Activated CD4-positive, CD25-positive, alpha-beta regulatory T cell (primary cell): Measurements from ENCODE around the gene C1S.
A peak's percentile ranks its signal among the peaks of the same experiment; 100 is the strongest.

ENCODE experiments used
- DNase-seq, 4 experiments: peaks; one replicate each; lab custom pipeline; 2025; lab: John Stamatoyannopoulos, UW

Gene C1S

GRCh38 chr12:7076493-7076892, 16.0 kb downstream of the C1S start:
- no peak for DNase-seq

DNA sequence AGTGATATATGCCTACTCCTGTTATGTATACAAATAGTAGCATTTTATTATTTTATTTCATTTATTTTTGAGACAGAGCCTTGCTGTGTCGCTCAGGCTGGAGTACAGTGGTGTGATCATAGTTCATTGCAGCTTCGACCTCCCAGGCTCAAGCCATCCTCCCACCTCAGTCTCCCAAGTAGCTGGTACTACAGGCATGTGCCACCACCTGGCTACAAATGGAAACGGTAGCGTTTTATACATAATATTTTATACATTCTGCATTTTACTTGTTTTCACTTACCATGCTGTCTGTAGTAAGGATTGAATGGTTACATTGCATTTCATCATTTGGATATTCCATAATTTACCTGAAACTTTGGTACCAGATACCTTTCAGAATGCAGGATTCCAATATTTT, 17.6 kb downstream of the C1S start:
- DNase-seq, result no peak

DNA sequence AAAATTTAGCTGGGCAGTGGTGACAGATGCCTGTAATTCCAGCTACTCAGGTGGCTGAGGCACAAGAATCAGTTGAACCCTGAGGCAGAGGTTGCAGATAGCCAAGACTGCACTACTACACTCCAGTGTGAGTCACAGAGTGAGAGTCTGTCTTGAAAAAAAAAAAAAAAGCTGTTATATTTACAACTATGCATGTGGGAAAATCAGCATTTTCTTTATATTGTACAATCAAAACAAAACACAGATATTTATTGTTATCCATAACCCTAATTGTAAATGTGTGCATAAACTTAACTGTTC, 19.3 kb downstream of the C1S start:
- no peak for DNase-seq

DNA sequence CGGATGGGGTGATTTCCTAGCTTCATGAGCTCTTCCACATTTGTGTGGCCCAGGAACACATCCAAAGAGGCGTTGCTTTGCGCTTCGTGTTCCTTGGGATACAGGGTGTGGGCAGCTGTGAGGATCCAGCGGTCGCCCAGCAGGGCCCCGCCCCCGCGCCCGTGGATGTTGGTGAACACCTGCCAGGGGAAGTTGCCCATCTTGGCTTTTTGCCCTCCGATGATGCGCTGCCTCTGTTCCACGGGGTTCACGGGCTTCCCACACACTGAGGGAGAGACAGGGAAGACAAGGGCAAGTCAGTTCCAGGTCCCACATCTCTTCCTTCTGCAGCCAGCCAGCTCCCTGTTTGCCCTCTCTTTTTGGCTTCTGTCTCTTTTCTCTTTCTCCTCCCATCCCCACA, 20.5 kb downstream of the C1S start:
- no peak for DNase-seq

DNA sequence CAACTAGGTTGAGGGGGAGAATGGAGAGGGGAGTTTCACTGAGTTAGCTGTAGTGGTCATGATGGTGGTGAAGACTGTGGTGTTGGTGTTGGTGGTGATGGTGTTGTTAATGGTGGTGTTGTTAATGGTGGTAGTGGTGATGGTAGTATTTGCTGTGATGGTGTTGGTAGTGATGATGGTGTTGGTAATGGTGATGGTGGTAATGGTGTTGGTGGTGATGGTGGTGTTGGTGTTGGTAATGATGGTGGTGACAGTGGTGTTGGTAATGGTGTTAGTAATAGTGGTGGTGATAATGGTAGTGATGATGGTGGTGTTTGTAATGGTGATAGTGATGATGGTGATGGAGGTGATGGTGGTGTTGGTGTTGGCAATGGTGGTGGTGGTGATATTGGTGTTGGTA, 22.6 kb downstream of the C1S start:
- DNase-seq, result no peak

DNA sequence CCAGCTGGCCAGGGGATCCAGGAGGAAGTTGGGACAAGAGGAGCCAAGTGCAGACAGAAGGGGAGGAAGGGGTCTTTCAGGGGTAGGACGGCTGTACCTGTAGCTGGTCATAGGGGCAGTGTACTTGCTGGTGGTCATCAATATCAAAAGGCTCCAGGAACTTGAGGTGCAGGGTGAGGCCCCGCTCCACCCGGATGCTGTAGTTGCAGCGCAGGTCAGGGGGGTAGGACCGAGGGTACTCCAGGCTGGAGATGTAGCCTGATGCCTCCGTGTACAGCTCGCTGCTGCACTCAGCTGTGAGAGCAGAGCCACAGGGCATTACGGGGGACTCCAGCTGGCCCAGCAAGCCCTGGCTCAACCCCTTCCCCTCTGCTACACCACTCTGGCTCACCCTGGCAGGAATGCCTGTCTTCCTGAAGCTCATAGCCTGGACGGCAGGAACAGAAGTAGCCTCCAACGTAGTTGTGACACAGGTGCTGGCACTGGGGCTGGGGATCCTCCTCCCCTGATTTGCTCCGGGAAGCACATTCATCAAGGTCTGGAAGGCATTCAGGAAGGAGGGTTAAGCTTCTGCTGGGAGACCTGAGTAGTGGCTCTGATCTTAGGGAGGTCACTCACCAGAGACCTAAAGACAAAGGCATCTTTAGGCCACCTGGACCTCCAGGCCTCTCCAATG, 28.8 kb downstream of the C1S start:
- DNase-seq, result no peak

GRCh38 chr12:7090222-7090998, 29.9 kb downstream of the C1S start:
- no peak for DNase-seq

- no peak for DNase-seq
These were observed 30.7 kb downstream of the C1S start for GRCh38 chr12:7091171-7091570.

GRCh38 chr12:7091660-7092228, 31.2 kb downstream of the C1S start:
- no peak for DNase-seq

DNA sequence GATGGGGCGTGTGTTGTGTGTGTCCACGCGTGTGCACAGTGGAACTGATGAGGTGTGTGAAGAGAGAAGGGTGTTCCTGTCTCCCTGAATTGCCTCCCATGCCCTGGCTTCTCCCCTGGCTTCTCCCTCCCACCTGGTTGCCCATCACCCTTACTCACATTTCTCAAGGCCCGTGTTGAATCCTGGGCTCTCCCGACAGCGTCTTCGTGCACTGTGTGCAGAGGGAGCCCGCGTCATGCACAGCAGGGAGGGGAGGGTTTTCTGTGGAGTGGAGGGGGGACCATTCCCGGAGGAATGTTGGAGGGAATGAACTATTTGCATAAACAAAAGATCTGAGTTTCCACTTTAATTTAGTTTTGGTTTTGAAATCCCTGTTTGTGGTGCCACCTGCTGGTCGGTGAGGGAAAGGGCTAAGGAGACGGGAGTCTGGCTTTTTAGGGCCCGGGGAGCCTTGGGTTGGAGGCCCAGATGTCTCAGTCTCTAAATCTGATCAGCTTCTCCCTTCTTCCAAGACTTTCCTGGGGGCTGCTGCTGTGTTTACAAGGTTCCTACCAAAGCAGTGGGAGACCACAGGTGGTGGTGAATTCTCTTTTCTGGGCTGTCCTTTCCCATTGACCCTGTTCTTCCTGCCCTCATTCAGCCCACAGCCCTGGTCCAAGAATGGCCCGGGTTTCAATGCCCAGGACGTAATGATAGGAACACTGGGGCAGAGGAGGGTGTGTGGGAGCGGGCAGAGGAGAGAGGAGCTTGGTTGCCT, 31.9 kb downstream of the C1S start, which contains the start of gene C1R:
Gene C1R (minus strand): TSS at position 217 of the 757 bp plus-strand sequence. CDS start 57 bp downstream, at position 160.
- DNase-seq, result peak; percentile 31 to 64 (median 42)

DNA sequence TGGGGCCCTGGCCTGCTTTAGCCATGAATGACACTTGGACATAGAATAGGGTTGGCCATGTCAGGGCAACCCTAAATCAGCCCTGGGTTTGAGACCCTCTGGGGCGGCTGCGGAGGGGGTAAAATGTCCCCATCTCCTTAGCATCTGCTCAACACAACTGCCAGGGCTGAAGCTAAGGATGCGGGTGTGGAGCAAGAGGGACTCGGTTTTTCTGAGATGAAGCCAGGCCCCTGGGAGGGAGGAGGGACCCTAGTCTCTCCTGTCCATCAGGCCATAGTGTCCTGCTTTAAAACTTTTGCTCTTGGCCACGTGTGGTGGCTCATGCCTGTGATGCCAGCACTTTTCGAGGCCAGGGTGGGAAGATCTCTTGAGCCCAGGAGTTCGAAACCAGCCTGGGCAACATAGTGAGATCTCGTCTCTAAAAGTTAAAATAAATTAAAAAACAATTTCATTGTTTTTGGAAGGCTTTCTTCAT, 32.5 kb downstream of the C1S start:
- no peak for DNase-seq

DNA sequence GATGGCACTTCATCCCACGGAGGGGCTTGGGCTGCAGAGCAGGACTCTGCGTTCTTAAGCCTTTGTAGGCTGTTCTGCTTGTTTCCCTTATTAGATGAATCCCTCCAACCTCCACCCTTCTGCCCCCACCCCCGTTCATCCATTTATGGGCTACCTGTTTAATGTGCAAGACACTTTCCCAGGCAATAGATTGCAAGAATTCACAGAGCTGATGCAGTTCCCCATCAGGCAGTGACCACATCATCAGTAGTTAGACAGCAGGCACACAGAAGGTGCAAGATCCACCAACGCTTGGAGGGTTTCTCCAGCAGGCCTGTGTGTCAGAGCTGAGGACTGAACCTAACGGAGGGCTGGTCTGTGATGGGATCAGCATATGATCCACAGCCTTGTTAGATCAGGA, 33.0 kb downstream of the C1S start:
- DNase-seq, result no peak

DNA sequence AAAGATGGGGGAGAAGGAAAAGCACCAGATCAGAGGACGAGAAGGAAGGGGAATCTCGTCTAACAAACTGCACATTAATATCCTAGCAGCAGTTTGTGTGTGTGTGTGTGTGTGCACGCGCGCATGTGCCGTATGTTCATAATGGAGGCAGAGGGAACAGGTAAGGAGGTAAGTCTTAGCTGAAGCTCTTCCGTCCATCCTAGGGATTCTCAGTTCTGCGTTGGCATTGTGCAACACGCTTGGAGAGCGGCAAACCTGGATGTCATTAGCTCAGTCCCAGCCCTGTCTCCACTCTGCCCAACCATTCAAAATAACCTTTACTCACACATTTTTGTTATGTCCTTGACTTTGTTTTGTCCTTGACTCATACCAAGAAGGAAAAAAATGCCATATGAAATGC, 33.4 kb downstream of the C1S start:
- no peak for DNase-seq

GRCh38 chr12:7096006-7096932, 35.8 kb downstream of the C1S start:
- no peak for DNase-seq

DNA sequence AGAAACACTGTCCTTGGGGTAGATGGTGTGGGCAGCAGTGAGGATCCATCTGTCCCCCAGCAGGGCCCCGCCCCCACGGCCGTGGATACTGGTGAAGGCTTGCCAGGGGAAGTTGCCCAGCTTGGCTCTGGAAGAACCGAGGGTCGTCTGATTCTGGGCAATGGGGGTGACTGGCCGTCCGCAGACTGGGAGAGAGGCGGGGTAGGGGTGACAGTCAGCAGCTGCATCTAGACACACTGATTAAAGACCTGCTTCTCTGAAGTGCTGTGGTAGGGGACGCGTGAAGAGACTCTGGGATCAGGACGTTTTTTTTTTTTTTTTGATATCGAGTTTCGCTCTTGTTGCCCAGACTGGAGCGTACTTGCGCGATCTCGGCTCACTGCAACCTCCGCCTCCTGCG, 36.5 kb downstream of the C1S start:
- no peak for DNase-seq

- DNase-seq, result no peak
These were observed 38.9 kb downstream of the C1S start for GRCh38 chr12:7099290-7099996.

DNA sequence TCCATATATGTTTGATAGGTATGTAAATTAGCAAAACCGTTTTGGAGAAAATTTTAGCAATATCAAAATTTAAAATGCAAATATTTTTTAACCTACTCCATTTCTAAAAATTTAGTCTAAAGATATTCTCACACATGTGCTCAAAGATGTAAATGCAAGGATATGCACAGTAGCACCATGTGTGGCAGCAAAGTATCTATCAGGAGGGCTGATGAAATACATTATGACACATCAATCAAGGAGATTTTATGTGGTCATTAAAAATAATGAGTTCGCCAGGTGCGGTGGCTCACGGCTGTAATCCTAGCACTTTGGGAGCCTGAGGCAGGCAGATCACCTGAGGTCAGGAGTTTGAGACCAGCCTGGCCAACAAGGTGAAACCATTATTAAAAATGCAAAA, 39.7 kb downstream of the C1S start:
- no peak for DNase-seq

- DNase-seq, result no peak
These were observed 40.7 kb downstream of the C1S start for GRCh38 chr12:7101047-7101693.

DNA sequence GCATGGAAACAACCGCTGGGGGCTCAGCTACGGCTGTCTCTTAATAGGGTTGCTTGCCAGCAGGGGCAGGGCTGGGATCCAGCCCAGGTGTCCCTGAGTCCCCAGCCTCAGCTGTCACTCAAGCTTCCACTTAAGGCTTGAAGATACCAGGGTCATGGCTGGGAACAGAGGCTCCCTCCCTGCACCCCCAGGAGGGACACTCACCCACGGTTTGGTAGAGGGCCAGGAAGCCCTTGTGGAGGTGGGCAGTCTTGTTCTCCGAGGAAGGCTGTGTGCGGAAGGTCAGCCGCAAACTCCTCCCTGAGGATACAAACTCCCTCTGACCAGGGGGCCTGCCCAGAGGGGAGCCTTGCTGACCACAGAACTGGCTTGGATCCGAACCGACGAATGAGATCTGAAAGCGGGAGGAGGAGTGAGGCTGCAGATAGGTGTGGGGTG, 41.2 kb downstream of the C1S start:
- no peak for DNase-seq

- DNase-seq, result no peak
These were observed 42.1 kb downstream of the C1S start for GRCh38 chr12:7102582-7102981.
